HG03159 (cell line): ENCODE results near the gene GNPDA2.
A peak's percentile ranks its signal among the peaks of the same experiment; 100 is the strongest.
"Not testable (repeated sequence)": the region's sequence is repeated elsewhere in the genome, so short reads cannot be mapped to it uniquely, and the experiment has no call there.

Experiments used
- ATAC-seq: cut with Tn5 transposase; IDR thresholded peaks from one replicate; pipeline ENCODE4 v1.9.1; 2021; ENCODE audit warnings: mild to moderate bottlenecking, moderate library complexity; ENCODE audit not compliant: unreplicated experiment

The GNPDA2 gene

DNA sequence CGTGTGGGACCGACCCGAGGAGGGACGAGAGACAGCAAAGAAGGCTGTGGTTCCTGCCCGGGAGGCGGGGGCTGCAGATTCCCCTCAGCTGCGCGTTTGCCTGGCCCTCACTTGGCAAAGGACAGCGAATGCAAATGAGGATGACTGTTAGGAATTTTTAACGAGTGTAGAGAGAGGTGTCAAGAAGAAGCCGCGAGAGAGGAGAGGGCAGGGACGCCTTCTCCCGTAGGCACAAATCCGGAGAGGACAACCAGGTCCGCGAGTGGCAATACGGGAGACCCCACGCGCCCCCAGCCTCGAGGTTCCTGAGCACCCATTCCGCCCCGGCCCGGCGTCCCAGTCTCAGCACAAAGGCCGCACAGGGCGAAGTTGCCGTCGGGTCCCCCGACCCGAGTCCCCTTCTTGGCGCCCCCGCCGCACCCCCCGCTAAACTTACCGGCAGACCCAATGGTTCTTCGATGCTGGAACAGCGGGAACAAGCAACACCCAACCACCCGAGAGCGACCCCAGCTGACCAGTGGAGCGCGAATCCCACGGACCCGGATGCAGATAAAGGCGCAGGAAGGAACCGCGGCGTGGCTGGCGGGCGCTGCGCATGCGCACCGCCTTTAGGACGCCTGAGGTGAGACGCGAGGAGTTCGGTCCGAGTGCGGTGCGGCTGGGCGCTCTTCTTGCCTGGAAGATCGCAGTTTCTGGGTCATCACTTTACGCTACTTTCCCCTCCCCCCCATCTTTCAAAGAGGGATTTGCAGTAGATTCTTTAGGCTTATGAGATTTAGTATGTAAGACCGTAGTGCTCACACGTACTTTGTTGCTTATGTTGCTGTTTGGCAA, at the start of gene GNPDA2:
TSS of gene GNPDA2 (minus strand) at position 519 of the 834 bp plus-strand sequence. CDS start 4,349 bp downstream, outside the sequence.
- peak; percentile 91 for ATAC-seq

DNA sequence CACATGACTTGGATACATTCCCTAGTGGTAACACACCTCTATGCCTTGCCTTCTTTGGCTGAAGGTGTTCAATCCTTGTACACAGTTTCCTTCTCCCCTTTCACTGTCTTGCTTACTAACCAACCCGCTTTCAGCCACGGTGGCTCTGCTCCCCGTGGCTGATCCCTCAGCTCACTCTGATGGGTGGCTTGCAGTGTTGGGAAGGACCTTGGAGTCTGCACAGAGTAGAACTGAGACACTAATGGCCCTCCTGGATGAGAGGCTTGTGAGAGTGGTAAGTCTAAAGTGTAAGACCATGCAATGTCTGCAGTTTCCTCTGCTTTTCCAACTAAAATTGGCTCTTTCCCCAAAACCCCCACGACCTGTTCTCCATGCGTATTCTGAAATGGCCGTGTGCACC, 46.0 kb upstream of the GNPDA2 start:
- no peak for ATAC-seq

DNA sequence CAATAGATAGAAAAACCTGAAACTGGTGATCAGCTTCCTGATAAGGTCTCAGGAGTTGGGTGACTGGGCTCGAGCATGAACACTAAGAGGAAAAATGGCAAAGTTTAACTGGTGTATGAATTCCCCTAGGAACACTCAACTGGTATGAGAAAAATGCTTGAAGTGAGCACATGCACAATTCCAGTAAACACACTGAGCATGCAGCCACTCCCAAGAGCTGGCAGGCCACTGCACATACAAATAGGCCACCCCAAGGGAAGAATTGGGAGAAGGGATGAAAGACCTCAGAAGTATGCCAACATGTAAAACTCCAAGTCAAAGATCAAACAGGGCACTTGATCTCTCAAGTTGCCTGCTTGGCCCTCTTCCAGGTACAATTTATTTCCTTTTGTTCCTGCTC, 45.4 kb upstream of the GNPDA2 start:
- no peak for ATAC-seq

DNA sequence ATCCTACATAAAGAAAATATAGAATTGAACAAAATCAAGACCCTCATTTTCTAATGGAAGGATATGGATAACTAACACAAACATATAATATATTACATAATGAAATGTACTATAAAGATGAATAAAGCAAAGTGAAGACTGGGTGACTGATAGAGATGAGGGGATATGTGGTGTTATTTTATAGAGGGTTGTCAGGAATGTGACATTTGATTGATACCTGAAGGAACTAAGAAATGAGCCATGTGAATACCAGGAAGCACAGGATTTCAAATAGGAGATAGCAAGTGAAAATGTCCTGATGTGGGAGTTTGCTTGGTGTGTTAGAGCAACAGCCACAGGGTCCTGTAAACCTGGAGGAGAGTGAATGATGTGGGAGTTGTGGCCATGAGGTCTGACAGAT, 40.1 kb upstream of the GNPDA2 start:
- ATAC-seq, result no peak

DNA sequence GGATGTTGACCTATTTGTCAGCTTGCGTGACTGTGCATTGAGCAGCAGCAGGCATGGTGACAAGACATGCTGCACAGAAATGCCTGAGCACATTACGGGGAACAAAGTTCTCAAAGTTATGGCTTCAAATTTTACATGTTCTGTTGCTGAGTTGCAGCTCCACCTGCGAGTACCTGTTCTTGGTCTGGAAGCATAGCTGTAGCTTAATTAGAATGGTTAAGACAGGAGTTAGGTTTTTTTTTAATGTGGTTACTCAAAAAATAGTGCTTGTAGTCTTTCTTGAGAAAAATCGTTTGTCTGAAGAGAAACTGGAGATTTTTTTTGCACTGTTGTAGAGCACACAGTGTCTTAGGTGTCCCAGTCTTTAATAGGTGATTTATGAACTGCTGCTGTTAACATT, 38.8 kb upstream of the GNPDA2 start:
- ATAC-seq, result no peak

DNA sequence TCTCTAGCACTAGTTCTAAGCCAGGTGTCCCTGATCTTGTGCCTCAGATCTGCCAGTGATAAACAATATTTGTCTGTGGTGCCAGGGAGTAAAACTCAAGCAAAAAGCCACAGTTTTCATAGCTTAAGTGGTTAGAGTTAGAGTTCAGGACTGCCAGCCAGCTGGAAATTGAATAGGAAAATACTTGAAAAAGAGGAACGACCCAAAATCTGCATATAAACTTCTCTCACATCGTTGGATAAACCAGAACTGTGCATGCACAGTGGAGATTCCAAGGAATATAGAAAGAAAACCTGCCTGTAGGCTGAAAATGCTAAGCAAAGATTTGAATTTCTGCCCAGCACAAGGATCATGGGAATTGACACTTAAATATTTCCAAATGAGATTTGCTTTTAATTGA, 35.0 kb upstream of the GNPDA2 start:
- no peak for ATAC-seq

DNA sequence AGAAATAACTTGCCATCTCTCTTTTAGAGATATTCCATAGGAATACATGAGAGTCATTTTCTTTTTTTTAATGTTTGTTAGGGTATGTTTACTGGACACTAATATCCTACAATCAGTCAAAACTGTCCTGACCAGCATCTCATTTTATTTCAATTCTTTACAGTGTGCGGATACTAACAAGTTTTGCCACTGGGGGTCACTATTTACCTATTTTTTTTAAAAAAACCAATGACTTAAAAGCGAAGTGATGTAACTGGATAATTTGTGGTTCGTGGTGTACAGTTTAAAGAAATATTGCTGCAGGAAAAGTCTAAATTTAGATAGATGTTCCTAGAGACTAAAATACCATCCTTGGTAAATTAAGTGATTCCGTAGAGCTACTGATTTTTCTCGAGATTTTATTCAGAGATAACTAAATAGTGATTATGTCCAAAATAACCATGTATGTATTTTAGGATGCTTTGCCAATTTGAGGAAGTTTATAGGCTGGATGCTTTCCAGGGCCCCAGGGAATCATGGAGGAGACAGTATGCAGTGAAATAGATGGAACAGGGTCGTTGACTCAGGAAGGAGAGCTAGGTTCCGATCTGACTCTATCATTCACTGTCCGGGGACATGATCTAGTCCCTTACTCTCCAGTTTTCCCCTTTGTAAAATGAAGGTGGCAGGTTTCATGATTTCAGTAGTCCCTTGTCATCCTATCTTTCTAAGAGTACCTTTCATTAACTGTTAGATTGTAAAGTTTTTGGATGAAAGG, 34.0 kb upstream of the GNPDA2 start:
- ATAC-seq, result peak; percentile 85

DNA sequence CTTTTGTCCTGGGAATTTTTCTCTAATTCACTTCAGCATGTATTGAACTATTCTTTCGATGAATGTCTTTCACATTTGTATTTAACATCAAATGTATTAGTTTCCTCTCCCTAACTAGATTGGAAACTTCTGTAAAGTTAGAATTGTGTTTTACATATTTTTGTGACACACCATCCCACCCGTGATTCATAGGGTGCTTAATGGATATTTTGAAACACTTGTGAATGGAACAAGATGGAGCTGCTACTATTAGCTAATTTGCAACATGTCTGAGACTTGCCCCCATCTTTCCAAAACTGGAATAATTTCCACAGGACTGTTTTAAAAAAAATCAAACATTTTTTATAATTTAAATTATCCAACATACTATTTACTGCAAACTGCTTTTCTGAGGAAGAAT, 30.2 kb upstream of the GNPDA2 start:
- ATAC-seq, result no peak

DNA sequence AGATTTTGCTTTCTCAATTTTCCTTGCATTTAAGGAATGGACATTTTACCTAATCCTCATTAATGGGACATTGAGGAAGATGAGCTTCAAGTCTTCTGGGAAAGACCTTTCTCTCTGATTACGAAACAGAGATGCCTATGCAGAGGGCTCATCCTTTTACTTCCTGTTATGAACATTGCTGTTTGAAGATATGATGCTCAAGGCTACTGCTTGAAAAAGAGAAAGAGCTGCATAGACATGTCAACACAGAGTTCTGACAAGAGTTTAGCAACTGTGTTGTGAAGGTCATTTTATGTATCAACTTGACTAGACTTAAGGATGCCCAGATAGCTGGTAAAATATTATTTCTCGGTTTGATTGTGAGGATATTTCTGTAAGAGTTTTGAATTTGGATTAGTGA, 13.8 kb upstream of the GNPDA2 start:
- ATAC-seq, result no peak

DNA sequence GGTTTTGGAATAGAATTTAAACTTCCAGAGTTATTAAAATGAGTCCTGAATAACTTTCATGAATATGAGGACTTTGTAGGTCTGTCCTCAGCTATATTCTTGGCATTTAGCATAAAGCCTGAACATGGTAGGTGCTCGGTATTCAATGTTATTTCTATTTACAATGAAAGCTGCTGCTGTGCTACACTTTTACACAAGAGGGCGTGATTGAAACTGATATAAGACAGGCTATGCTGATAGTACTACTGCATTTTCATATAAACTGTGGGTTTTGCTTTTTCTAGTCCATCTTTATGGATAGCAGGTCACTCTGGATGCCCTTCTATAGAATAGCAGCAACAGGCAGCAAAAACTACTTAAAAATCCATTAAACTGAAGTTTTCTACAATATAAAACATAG, 12.3 kb upstream of the GNPDA2 start:
- peak; percentile 91 for ATAC-seq

DNA sequence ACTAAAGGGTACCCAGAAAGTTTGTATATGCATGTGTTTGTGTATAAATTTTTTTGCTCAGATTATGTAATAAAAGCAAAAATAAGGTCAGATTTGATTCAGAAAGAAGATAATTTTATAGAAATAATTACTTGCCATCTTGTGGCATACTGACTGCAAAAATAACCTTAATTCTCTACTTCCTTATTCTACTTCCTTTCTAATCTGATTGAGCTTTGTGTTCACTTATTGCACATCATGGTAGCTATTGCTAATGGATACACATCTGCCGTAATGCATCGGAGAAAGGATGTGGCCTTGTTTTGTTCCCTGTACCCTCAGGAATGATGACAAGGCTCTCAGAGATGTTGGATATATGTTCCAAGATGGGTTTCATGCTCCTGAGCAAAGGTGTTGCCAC, 10.5 kb upstream of the GNPDA2 start:
- no peak for ATAC-seq

DNA sequence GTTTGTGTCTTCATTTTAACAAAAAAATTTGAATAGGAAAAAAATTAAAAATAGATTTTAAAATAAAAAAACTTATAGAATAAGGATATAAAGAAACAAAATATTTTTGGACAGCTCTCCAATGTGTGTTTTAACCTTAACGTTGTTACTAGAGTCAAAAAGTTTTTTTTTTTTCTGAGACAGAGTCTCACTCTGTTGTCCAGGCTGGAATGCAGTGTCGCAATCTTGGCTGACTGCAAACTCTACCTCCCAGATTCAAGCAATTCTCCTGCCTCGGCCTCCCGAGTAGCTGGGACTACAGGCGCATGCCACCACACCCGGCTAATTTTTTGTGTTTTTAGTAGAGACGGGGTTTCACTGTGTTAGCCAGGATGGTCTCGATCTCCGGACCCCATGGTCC, 2.3 kb upstream of the GNPDA2 start:
- not testable (repeated sequence) for ATAC-seq

DNA sequence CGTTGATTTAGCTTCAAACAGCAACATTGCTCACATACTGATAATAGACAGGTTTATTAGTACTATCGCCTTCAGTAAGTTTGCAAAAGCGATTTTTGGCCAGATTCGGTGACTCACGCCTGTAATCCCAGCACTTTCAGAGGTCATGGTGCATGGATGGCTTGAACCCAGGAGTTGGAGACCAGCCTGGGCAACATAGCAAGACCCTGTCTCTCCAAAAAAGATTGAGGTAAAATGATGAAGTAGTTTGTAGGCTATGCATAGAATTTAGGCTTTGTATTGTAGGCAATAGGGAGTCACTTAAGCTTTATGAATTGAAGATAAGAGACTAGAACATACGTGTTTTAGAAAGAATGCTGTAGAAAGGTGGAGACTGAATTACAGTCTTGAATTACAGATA, 1.1 kb upstream of the GNPDA2 start:
- ATAC-seq, result no peak

DNA sequence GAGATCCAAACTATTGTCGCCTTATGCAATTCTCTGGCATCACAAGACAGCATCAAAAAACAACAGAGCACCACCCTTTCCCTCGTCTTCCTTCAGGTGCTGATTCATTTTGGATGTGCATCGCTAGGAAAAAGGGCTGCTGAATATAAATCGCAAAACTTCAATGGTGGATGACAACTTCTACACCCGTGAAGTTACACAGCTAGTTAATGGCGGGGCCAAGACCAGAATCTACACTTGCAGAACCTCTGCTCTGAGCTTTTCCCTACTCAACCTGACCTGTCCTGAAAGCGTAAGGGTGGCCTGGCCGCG, 674 bp downstream of the GNPDA2 start:
- ATAC-seq, result no peak

DNA sequence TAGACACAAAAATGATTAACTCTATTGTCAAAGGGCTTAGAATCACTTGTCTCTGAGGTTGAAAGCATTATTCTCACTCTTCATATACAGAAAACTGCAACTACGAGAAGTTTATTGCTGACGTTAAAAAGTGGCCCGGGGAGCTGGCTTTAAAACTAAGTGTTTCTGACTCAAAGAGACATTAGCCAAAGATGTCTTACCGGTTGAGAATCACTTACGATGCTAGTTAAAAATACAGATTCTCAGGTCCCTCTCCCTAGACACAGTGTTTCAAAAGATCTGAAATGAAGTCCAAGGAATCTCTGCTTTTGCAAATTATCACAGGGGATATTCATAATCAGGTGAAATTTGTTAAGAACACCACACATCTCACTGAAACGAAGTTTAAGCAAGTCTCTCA, 1.2 kb downstream of the GNPDA2 start:
- ATAC-seq, result no peak

DNA sequence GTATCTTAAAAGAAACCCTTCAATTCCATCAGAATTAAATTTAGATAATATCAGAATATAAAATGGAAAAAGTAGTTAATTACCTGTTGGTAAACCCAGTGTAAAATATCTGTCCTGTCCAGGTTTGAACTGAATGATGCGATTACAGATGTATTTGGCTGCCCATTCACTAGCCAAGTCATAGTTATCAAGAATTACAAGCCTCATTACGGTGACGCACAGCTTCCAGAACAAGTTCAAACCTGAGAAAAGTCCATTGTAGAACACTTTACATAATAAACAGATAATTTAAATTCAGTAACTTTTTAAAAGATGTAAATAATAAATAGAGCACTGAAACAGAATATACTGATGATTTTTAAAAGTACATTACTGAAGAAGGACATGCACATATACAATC, 4.4 kb downstream of the GNPDA2 start:
- no peak for ATAC-seq

DNA sequence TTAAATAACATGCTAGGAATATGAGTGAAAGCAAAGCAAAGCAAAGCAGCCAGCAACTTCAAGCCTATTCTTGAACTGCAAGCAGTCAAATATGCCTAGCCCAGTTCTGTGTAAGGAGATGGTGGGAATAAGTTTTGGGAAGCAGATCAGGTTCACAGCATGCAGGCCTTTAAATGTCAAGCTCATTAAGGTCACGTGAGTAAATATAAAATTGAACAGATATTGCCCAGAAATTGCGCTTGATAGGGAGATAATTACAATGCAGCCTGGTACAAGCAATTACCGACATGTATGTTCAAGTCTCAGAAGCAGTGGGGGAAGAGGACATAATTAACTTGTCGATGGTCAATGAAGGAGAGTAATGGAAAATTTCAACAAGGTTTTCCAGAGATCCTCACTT, 6.0 kb downstream of the GNPDA2 start:
- no peak for ATAC-seq

DNA sequence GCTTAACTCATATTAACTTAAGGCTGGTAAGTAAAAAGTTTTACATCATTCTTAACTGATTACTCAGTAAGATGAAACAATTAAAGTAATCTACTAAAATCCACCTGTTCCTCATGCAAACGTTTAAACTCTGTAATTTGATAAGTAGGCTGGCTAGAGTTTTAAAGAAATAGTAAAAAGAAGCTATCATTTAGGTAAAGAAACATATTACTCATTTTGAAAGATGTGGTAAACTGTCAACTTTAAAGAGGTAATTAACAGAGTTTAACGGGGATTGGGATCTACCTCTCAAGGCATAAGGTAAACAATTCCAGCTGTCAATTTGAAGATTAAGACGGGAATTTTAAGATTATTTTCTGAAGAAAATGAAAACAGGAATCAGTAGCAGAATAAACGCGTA, 9.8 kb downstream of the GNPDA2 start:
- no peak for ATAC-seq

DNA sequence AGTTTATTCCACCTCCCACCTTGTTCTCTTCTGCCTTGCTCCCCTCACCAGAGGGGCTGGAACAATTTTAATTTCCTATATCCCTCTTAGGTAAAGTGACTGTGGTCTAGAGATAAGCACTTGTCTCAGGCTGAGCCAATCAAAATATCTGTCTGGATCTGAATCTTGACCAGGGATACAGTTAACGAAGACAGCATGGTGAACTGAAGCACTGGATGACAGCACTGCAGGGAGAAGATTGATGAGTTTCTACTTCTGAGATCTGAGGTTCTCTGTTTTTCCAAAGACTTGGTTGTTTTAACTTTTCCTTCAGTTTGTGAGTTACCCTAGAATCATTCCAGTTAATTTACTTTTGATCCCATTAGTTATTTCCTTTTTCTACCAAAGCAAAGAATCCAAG, 13.2 kb downstream of the GNPDA2 start:
- ATAC-seq, result no peak

DNA sequence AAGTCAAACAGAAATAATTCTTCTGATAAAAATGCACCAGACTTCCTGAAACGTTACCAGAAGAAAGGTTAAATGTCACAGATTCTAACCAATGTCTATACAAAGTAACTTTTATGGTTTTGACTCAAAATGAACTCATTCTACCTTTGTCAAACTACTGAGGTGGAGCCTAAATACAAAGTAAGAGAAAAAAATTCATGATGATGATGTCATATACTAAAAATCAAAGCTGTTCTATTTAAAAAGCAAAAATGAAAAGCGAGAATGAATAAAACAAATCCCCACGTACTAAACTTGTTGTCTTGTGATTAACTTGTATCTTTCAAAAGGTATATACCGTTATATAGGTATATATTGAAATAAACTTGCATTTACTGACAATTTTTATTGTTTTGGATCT, 21.7 kb downstream of the GNPDA2 start:
- ATAC-seq, result no peak

DNA sequence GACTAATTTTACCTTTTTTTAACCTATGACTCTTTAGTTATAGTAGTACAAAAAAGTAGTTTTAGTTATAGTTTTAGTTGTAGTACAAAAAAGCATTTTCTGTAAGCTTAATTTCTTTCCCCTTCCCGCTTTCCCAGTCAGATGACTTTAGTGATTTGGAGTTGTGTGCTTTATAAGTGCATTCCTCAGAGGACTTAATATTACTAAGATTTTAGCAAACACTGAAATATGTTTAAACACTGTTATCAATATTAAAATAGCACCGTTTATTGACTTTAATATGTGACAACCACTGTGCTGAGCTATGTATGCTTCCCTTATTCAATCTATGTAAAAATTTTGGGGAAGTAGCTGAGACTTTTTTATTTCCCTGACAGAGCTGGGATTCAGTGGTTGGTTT, 25.3 kb downstream of the GNPDA2 start:
- ATAC-seq, result no peak

DNA sequence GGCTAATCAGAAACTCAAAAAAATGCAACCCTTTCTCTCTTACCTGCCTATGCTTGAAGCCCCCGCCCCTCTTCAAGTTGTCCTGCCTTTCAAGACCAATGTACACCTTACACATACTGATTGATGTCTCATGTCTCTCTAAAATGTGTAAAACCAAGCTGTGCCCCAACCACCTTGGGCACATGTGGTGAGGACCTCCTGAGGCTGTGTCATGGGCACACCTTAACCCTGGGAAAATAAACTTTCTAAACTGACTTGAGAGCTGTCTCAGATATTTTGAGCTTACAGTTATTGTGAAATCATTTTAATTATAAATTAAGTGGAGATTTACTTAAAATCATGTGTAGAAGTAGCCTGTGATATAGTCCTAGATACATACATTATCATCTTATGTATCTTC, 25.9 kb downstream of the GNPDA2 start:
- ATAC-seq, result no peak

DNA sequence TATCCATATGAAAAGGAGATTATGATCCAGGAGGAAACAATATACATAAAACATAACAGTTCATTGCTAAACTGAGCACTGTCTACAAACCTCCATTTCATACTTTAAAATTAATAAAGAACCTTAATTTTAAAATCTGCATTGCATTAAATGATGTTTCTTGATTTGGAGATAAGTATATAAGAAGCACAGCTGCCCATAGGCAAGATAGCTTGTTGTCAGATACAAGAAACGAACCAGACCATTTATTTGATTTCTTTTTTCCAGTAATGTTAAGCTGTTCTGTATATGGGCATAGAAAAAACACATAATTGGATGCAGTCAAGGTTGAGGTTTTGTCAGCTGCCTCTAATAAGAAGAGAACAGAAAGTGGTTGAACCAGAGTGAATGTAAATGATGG, 41.7 kb downstream of the GNPDA2 start:
- no peak for ATAC-seq
